Right cardiac atrium (tissue), 5 donors: ENCODE results near the gene C12orf50. TPM values are rescaled to one million over a fixed set of nuclear protein-coding genes. Genes with fewer than 3 reads are reported as not detected.

Experiments used
- ATAC-seq, 2 donors: fragments of 200-7000 bp; cut with Tn5 transposase; one replicate each; pipeline versions ENCODE4 v1.8.0 to v1.9.1; 2020; ENCODE audit warnings: moderate library complexity in 2 of 2, mild to moderate bottlenecking in 1 of 2
- DNase-seq, 3 donors: peaks; one replicate each; pipeline ENCODE4 v3.0.0-alpha.2; 2020
- H3K27ac ChIP-seq: one replicate; pipeline ENCODE4 v1.5.1; 2013; ENCODE audit warnings: mild to moderate bottlenecking, low read length, control low read depth, moderate library complexity
- H3K27me3 ChIP-seq: one replicate; pipeline ENCODE4 v1.6.1; 2013; ENCODE audit not compliant: control insufficient read depth, insufficient read depth
- H3K4me1 ChIP-seq: one replicate; pipeline ENCODE4 v1.6.1; 2013; ENCODE audit warnings: low read length; ENCODE audit not compliant: control insufficient read depth, insufficient read depth
- H3K4me3 ChIP-seq: one replicate; pipeline ENCODE4 v1.5.1; 2013; ENCODE audit warnings: low read length, control low read depth
- H3K9me3 ChIP-seq: one replicate; pipeline ENCODE4 v1.6.1; 2013; ENCODE audit warnings: low read length; ENCODE audit not compliant: control insufficient read depth
- WGBS: extraction: QIAGEN DNeasy Blood & Tissue Kit; methylation state at CpG from one replicate; pipeline ENCODE4 v1.1.7; 2013; 5-methylcytosine and 5-hydroxymethylcytosine counted together
- intact Hi-C, 4 donors: fragments of 100-400 bp; cut with DNase I; formaldehyde crosslinking; loops; one replicate each; pipeline versions ENCODE4 v1.11.0 to v1.14.0; 2022 to 2023
- polyA plus RNA-seq: library from polyadenylated mRNA; stranded (reverse); fragments of 200-250 nt; gene quantifications from one replicate; pipeline ENCODE4 v1.2.3, GENCODE V29; 2013
- total RNA-seq, 4 donors: library from RNA; stranded (reverse); fragmentation: NEBNext Ultra II Directional; extraction: Animal tissue kit (Norgen Biotek cat#: 25700); gene quantifications; one replicate each; pipeline ENCODE4 v1.2.1, GENCODE V29; 2021
- donor health status: healthy with polysubstance abuse.
- donor health status: DM: no; HTN: yes; CAD: no.
- donor health status: DM: no; HTN: no; CAD: no.
- donor health status: DM: no; HTN: yes; CAD: no; lungs with severe emphysema.
- donor health status: DM: yes; HTN: yes; CAD: no.

Gene C12orf50
- total and polyA plus RNA-seq, 5 donors, result 0.06 to 0.17 TPM; not detected in 3

DNA sequence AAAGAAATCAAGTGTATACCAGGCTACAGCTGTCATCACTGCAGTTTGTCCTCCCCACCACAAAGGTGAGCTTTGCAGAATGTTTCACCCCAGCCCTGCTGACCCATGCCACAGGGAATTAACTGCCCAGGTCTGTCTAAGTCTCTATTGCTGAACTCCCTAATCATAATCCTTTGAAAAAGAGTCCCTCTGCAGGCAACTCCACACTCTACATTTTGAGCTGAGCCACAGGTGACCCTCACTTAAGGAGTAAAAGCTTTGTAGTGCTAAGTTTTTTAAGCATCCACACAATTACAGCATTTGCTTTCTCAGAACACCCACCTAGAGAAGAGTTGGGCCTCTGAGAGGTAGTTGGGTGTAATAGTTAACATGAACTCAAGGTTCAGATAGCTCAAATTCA is 90.0 kb downstream of the C12orf50 start:
- ATAC-seq, result no peak

DNA sequence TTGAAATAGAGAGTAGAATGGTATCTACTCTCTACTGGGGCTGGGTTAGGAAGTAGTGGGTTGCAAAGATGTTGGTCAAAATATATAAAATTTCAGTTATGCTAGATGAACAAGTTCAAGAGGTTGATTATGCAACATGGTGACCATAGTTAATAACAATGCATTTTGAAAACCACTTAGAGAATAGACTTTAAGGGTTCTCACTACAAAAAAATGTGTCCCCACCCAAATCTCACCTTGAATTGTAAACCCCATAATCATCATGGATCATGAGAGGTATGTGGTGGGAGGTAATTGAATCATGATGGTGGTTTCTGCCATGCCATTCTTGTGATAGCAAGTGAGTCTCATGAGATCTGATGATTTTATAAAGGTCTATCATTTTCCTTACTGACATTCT is 94.0 kb downstream of the C12orf50 start:
- H3K4me1 ChIP-seq, result no peaks in the 10 kb centered on the region
- intact Hi-C loops, result no loop called here
- ATAC-seq (no peak), DNase-seq (no peak)
- H3K27me3 ChIP-seq, result no peaks in the 10 kb centered on the region
- no peaks in the 10 kb centered on the region for H3K9me3 ChIP-seq
- no peak overlapping the region for H3K4me3 ChIP-seq
- H3K27ac ChIP-seq, result no peak overlapping the region

More for the DNA sequence above, 90.0 kb downstream of the C12orf50 start:
- H3K27ac ChIP-seq, result no peak overlapping the region
- no peaks in the 10 kb centered on the region for H3K4me1 ChIP-seq
- H3K9me3 ChIP-seq, result no peaks in the 10 kb centered on the region
- no peaks in the 10 kb centered on the region for H3K27me3 ChIP-seq
- no peak overlapping the region for H3K4me3 ChIP-seq
- no peak for DNase-seq
- intact Hi-C loops, result no loop called here

DNA sequence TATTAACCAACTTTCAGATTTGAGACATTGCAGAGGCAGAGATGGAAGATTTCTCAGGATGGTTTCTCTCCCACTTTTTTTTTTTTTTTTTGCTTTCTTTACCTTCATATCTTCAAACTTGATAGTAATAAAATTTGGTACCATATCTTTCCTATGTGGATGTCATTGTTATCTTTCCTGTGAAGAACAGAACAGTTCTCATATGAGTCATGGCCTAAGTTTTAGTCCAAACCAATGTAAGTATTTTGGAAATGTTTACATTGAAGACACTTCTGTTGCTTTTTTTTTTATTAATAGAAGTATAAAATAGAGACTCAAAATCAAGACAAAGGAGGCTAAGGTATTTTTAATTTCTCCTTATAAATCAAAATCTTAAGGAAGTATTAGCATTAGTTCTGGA is 95.2 kb downstream of the C12orf50 start:
- Histone ChIP-seq H3K27ac (no peak overlapping the region), H3K4me3 (no peak overlapping the region), H3K27me3 (no peaks in the 10 kb centered on the region), H3K4me1 (no peaks in the 10 kb centered on the region), H3K9me3 (no peaks in the 10 kb centered on the region)
- DNase-seq (no peak), ATAC-seq (no peak)
- intact Hi-C loops, result no loop called here

DNA sequence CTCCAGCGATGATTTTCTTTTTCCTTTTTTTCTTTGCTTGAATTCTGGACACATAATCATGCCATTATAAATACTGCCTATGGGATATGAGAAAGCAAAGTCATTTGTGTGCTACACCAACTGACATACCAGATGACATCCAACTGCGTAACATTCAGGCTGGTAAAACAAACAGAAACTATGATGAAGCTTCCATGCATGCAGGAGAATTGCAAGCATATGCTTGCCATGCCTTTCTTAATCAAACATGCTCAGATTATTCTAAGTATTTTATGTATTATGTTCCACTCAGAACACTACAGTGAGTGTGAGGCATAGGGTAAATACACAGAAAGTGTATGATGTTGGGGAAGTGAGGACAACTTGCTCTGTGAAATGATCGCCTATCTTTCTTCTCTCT is 97.4 kb downstream of the C12orf50 start:
- no peak overlapping the region for H3K27ac ChIP-seq
- 61% methylated on average over 3 of the region's 3 CpGs for WGBS
- ATAC-seq, result no peak
- H3K27me3 ChIP-seq, result no peaks in the 10 kb centered on the region
- DNase-seq, result no peak
- intact Hi-C loops, result no loop called here
- H3K9me3 ChIP-seq, result no peaks in the 10 kb centered on the region
- no peaks in the 10 kb centered on the region for H3K4me1 ChIP-seq
- no peak overlapping the region for H3K4me3 ChIP-seq

DNA sequence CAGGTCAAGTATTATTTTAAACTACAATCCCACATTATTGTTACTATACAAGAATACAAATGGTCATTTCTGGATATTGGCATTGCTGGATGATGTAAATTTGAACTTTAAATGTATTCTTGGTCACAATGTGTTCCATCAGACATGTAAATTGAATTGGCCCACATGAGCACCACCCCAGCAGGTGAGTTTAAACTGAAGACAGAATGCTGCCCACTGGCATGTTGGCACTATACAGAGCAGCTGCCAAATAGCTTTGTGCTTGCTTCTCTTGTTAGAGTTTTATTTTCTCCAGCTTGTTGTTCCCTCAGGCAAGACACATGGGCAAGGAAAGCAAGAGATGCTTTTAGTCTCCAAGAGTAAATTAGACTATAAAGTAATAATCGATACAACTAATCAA is 98.6 kb downstream of the C12orf50 start:
- H3K4me3 ChIP-seq, result no peak overlapping the region
- H3K4me1 ChIP-seq, result no peaks in the 10 kb centered on the region
- H3K27me3 ChIP-seq, result no peaks in the 10 kb centered on the region
- H3K9me3 ChIP-seq, result no peaks in the 10 kb centered on the region
- H3K27ac ChIP-seq, result no peak overlapping the region
- intact Hi-C loops, result no loop called here
- no peak for DNase-seq
- 88% methylated on average over 1 of the region's 1 CpG for WGBS
- ATAC-seq, result no peak

Other genes with a start within 250 kb of the C12orf50 start
- gene CEP290, start 112.7 kb upstream of the C12orf50 start, total RNA-seq, result 10 to 100 TPM in 1 of 4 donors, 1 to 10 TPM in 3; 6.5 to 10.4 (median 7.2) TPM
- gene CEP290, start 112.7 kb upstream of the C12orf50 start, polyA plus RNA-seq, result 4.4 TPM
- gene TMTC3, start 112.9 kb upstream of the C12orf50 start, total RNA-seq, result 10 to 100 TPM; 10.2 to 15.2 (median 13.4) TPM
- 2.1 TPM for gene TMTC3, start 112.9 kb upstream of the C12orf50 start, polyA plus RNA-seq